Liver (tissue), 9 donors: ENCODE results near the gene AVL9. TPM values are rescaled to one million over a fixed set of nuclear protein-coding genes. Genes with fewer than 3 reads are reported as not detected.

ENCODE experiments used
- DNase-seq: peaks from one replicate; pipeline ENCODE4 v3.0.0-alpha.2; 2017; ENCODE audit warnings: low spot score
- H3K27ac ChIP-seq, 2 donors: one replicate each; pipeline ENCODE4 v1.7.0; 2013; ENCODE audit warnings: inconsistent platforms in 2 of 2, low read length in 2 of 2, control low read depth in 1 of 2, low read depth in 1 of 2, mild to moderate bottlenecking in 1 of 2
- H3K27me3 ChIP-seq, 4 donors: one replicate each; pipeline versions ENCODE4 v1.6.1 to v1.7.0; 2013; ENCODE audit warnings: low read length in 3 of 4, inconsistent platforms in 1 of 4, mild to moderate bottlenecking in 1 of 4, moderate library complexity in 1 of 4; ENCODE audit not compliant: control insufficient read depth in 4 of 4, insufficient read depth in 4 of 4
- H3K36me3 ChIP-seq, 4 donors: one replicate each; pipeline versions ENCODE4 v1.6.1 to v1.7.0; 2013; ENCODE audit warnings: low read length in 3 of 4, mild to moderate bottlenecking in 3 of 4, low read depth in 1 of 4, moderate library complexity in 1 of 4; ENCODE audit not compliant: control insufficient read depth in 4 of 4, insufficient read depth in 3 of 4
- H3K4me1 ChIP-seq, 4 donors: one replicate each; pipeline versions ENCODE4 v1.6.1 to v1.7.0; 2013; ENCODE audit warnings: low read length in 3 of 4, mild to moderate bottlenecking in 3 of 4, moderate library complexity in 1 of 4; ENCODE audit not compliant: control insufficient read depth in 4 of 4, insufficient read depth in 4 of 4
- H3K4me3 ChIP-seq, 3 donors: one replicate each; pipeline versions ENCODE4 v1.6.1 to v1.7.0; 2013; ENCODE audit warnings: low read length in 3 of 3, control low read depth in 1 of 3, low read depth in 1 of 3, mild to moderate bottlenecking in 1 of 3
- H3K9ac ChIP-seq, 2 donors: one replicate each; pipeline ENCODE4 v1.7.0; 2013; ENCODE audit warnings: low read length in 2 of 2, mild to moderate bottlenecking in 2 of 2, moderate library complexity in 2 of 2, control low read depth in 1 of 2, low read depth in 1 of 2
- H3K9me3 ChIP-seq, 4 donors: one replicate each; pipeline versions ENCODE4 v1.6.1 to v1.7.0; 2013; ENCODE audit warnings: low read length in 3 of 4; ENCODE audit not compliant: control insufficient read depth in 4 of 4
- EGR1 ChIP-seq, 2 donors: IDR thresholded peaks; 2 replicates each; pipeline ENCODE4 v1.6.1; 2016 to 2018; ENCODE audit warnings: antibody characterized with exemption in 2 of 2, low read depth in 2 of 2
- FOXA1 ChIP-seq: IDR thresholded peaks from 2 replicates; pipeline ENCODE4 v1.6.1; 2016; ENCODE audit warnings: antibody characterized with exemption
- FOXA2 ChIP-seq: IDR thresholded peaks from 2 replicates; pipeline ENCODE4 v1.6.1; 2016; ENCODE audit warnings: antibody characterized with exemption
- GABPA ChIP-seq, 2 donors: IDR thresholded peaks in 1 of 2; conservative IDR thresholded peaks in 1 of 2; 2 replicates each; pipeline ENCODE4 v1.6.1; 2016; ENCODE audit warnings: antibody characterized with exemption in 2 of 2, mild to moderate bottlenecking in 1 of 2, moderate library complexity in 1 of 2
- HNF4A ChIP-seq, 2 donors: conservative IDR thresholded peaks; 2 replicates each; pipeline ENCODE4 v1.6.1; 2016; ENCODE audit warnings: antibody characterized with exemption in 2 of 2, mild to moderate bottlenecking in 2 of 2
- HNF4G ChIP-seq: IDR thresholded peaks from 2 replicates; pipeline ENCODE4 v1.6.1; 2016; ENCODE audit warnings: antibody characterized with exemption
- JUND ChIP-seq, 2 donors: IDR thresholded peaks; 2 replicates each; pipeline ENCODE4 v1.6.1; 2016; ENCODE audit warnings: antibody characterized with exemption in 2 of 2
- NR2F2 ChIP-seq: IDR thresholded peaks from 2 replicates; pipeline ENCODE4 v1.6.1; 2016; ENCODE audit warnings: antibody characterized with exemption
- RAD21 ChIP-seq, 2 donors: IDR thresholded peaks; 2 replicates each; pipeline ENCODE4 v1.6.1; 2016; ENCODE audit warnings: antibody characterized with exemption in 2 of 2, mild to moderate bottlenecking in 2 of 2
- RXRA ChIP-seq, 2 donors: IDR thresholded peaks; 2 replicates each; pipeline ENCODE4 v1.6.1; 2017 to 2018; ENCODE audit warnings: antibody characterized with exemption in 2 of 2, mild to moderate bottlenecking in 1 of 2
- SP1 ChIP-seq: IDR thresholded peaks from 2 replicates; pipeline ENCODE4 v1.6.1; 2018; ENCODE audit warnings: antibody characterized with exemption, mild to moderate bottlenecking
- TAF1 ChIP-seq: conservative IDR thresholded peaks from 2 replicates; pipeline ENCODE4 v1.6.1; 2016; ENCODE audit warnings: antibody characterized with exemption, mild to moderate bottlenecking
- YY1 ChIP-seq: IDR thresholded peaks from 2 replicates; pipeline ENCODE4 v1.6.1; 2016; ENCODE audit warnings: antibody characterized with exemption, mild to moderate bottlenecking
- WGBS: extraction: QIAGEN DNeasy Blood & Tissue Kit; methylation state at CpG from one replicate; pipeline ENCODE4 v1.1.7; 2013; 5-methylcytosine and 5-hydroxymethylcytosine counted together
- polyA plus RNA-seq, 2 donors: library from polyadenylated mRNA; stranded (reverse) in 1 of 2; unstranded in 1 of 2; fragments of 200-250 nt in 1 of 2; fragments of >200 nt in 1 of 2; fragmentation: Nextera tagmentation in 1 of 2; extraction: Ambion mirVana in 1 of 2; gene quantifications; one replicate each; pipeline versions ENCODE4 v1.2.1 to v1.2.3, GENCODE V29; 2013 to 2015
- total RNA-seq, 2 donors: library from RNA; depleted of rRNA; stranded (reverse); fragments of >200 nt; gene quantifications; one replicate each; pipeline ENCODE4 v1.2.3, GENCODE V29; 2014
- TF ChIP-seq, protein P1 (sequence below): IDR thresholded peaks from 2 replicates; pipeline ENCODE4 v1.6.1; 2016; ENCODE audit warnings: antibody characterized with exemption
- TF ChIP-seq, protein P2 (sequence below): IDR thresholded peaks from 2 replicates; pipeline ENCODE4 v1.6.1; 2016; ENCODE audit warnings: antibody characterized with exemption
- TF ChIP-seq, protein P3 (sequence below): IDR thresholded peaks from 2 replicates; pipeline ENCODE4 v1.6.1; 2016; ENCODE audit warnings: antibody characterized with exemption
- TF ChIP-seq, protein P4 (sequence below): fragments of 150-350 bp; IDR thresholded peaks from 2 replicates; pipeline ENCODE4 v1.5.1; 2017; ENCODE audit warnings: improper control_type of control experiment, low read depth, low read length; ENCODE audit not compliant: missing input control
- TF ChIP-seq, protein P5 (sequence below): IDR thresholded peaks from 2 replicates; pipeline ENCODE4 v1.6.1; 2016; ENCODE audit warnings: antibody characterized with exemption, mild to moderate bottlenecking
- donor health status: healthy.
- donor health status: healthy.
- donor health status: healthy.
- donor health status: healthy.
- donor health status: healthy.

AVL9 gene
- total and polyA plus RNA-seq, 4 donors = 5.5 to 18.5 (median 11.6) TPM

DNA sequence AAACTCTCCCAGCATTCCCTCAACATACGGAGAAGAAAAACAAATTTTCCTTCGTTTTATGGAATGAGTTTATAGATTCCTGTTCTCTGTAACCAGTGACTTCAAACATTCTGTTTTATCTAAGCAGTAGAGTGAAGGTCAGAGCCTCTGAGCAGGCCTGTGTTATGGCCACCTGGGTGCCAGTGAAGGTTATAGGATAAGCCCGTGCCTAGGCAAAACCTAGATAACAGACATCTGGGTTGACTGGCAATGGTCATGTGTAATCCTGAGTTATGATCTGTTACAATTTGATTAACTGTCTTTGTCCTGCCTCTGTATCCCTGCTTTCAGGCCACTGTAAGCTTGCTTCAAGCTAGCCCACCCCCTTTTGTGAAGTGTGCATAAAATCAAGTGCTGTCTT, 13.4 kb upstream of the AVL9 start:
- peaks cover 0 to 11% (median 0%) of the 10 kb centered on the region in 4 donors for H3K36me3 ChIP-seq
- no peak overlapping the region for H3K27ac ChIP-seq
- H3K9me3 ChIP-seq = no peaks in the 10 kb centered on the region
- H3K9ac ChIP-seq = no peak overlapping the region
- no peak overlapping the region for H3K4me3 ChIP-seq
- WGBS = 56% methylated on average over 3 of the region's 3 CpGs
- no peaks in the 10 kb centered on the region for H3K27me3 ChIP-seq
- peaks cover 0 to 1% (median 0%) of the 10 kb centered on the region in 4 donors for H3K4me1 ChIP-seq
- TF ChIP-seq, protein P1, sequence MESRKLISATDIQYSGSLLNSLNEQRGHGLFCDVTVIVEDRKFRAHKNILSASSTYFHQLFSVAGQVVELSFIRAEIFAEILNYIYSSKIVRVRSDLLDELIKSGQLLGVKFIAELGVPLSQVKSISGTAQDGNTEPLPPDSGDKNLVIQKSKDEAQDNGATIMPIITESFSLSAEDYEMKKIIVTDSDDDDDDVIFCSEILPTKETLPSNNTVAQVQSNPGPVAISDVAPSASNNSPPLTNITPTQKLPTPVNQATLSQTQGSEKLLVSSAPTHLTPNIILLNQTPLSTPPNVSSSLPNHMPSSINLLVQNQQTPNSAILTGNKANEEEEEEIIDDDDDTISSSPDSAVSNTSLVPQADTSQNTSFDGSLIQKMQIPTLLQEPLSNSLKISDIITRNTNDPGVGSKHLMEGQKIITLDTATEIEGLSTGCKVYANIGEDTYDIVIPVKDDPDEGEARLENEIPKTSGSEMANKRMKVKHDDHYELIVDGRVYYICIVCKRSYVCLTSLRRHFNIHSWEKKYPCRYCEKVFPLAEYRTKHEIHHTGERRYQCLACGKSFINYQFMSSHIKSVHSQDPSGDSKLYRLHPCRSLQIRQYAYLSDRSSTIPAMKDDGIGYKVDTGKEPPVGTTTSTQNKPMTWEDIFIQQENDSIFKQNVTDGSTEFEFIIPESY = no peak
- no peak for TF ChIP-seq EGR1 (IDR thresholded peaks at IDR 0.05; ENCODE audit: low read depth in 2 of 2)
- TF ChIP-seq, protein P2, sequence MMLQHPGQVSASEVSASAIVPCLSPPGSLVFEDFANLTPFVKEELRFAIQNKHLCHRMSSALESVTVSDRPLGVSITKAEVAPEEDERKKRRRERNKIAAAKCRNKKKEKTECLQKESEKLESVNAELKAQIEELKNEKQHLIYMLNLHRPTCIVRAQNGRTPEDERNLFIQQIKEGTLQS = no peak
- no peak for TF ChIP-seq FOXA2
- TF ChIP-seq TAF1 = no peak
- no peak for TF ChIP-seq RAD21 (IDR thresholded peaks at IDR 0.05)
- TF ChIP-seq YY1 = no peak
- TF ChIP-seq JUND (IDR thresholded peaks at IDR 0.05) = no peak
- TF ChIP-seq, protein P3, sequence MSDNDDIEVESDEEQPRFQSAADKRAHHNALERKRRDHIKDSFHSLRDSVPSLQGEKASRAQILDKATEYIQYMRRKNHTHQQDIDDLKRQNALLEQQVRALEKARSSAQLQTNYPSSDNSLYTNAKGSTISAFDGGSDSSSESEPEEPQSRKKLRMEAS = no peak
- no peak for TF ChIP-seq NR2F2
- no peak for TF ChIP-seq SP1
- TF ChIP-seq, protein P4, sequence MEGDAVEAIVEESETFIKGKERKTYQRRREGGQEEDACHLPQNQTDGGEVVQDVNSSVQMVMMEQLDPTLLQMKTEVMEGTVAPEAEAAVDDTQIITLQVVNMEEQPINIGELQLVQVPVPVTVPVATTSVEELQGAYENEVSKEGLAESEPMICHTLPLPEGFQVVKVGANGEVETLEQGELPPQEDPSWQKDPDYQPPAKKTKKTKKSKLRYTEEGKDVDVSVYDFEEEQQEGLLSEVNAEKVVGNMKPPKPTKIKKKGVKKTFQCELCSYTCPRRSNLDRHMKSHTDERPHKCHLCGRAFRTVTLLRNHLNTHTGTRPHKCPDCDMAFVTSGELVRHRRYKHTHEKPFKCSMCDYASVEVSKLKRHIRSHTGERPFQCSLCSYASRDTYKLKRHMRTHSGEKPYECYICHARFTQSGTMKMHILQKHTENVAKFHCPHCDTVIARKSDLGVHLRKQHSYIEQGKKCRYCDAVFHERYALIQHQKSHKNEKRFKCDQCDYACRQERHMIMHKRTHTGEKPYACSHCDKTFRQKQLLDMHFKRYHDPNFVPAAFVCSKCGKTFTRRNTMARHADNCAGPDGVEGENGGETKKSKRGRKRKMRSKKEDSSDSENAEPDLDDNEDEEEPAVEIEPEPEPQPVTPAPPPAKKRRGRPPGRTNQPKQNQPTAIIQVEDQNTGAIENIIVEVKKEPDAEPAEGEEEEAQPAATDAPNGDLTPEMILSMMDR = no peak
- no peak for TF ChIP-seq FOXA1
- TF ChIP-seq, protein P5, sequence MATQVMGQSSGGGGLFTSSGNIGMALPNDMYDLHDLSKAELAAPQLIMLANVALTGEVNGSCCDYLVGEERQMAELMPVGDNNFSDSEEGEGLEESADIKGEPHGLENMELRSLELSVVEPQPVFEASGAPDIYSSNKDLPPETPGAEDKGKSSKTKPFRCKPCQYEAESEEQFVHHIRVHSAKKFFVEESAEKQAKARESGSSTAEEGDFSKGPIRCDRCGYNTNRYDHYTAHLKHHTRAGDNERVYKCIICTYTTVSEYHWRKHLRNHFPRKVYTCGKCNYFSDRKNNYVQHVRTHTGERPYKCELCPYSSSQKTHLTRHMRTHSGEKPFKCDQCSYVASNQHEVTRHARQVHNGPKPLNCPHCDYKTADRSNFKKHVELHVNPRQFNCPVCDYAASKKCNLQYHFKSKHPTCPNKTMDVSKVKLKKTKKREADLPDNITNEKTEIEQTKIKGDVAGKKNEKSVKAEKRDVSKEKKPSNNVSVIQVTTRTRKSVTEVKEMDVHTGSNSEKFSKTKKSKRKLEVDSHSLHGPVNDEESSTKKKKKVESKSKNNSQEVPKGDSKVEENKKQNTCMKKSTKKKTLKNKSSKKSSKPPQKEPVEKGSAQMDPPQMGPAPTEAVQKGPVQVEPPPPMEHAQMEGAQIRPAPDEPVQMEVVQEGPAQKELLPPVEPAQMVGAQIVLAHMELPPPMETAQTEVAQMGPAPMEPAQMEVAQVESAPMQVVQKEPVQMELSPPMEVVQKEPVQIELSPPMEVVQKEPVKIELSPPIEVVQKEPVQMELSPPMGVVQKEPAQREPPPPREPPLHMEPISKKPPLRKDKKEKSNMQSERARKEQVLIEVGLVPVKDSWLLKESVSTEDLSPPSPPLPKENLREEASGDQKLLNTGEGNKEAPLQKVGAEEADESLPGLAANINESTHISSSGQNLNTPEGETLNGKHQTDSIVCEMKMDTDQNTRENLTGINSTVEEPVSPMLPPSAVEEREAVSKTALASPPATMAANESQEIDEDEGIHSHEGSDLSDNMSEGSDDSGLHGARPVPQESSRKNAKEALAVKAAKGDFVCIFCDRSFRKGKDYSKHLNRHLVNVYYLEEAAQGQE = no peak
- no peak for TF ChIP-seq HNF4G
- no peak for TF ChIP-seq HNF4A (conservative IDR thresholded peaks at IDR 0.05)
- TF ChIP-seq RXRA (IDR thresholded peaks at IDR 0.05) = no peak
- no peak for TF ChIP-seq GABPA (IDR thresholded peaks at IDR 0.05 in 1 of 2, conservative IDR thresholded peaks at IDR 0.05 in 1 of 2)
- no peak for DNase-seq
